Endothelial cell of umbilical vein (primary cell): Measurements from ENCODE around the gene CCDC107. TPM values are rescaled to one million over a fixed set of nuclear protein-coding genes. Genes with fewer than 3 reads are reported as not detected.
A peak's percentile ranks its signal among the peaks of the same experiment; 100 is the strongest.

Source experiments
- BruUV-seq: library from RNA; stranded (reverse); fragments of 400-500 nt; replicated peaks from 2 replicates; lab custom pipeline; 2021; lab: Mats Ljungman, UMichigan
- CTCF ChIA-PET: fragments of 300-600, 350-600 bp; sonication (Branson Sonifier 250); formaldehyde crosslinking; loops from one replicate; lab custom pipeline; 2021; ENCODE audit warnings: antibody characterized with exemption, inconsistent platforms; lab: Charles Lee
- POLR2A ChIA-PET: fragments of 300-600, 350-600 bp; sonication (Branson Sonifier 250); formaldehyde crosslinking; loops from one replicate; lab custom pipeline; 2021; ENCODE audit warnings: antibody characterized with exemption, inconsistent platforms; lab: Charles Lee
- DNase-seq: peaks from one replicate; pipeline ENCODE4 v3.0.0-alpha.2; 2011; ENCODE audit warnings: low read depth, low spot score
- FAIRE-seq: peaks from 2 replicates; lab custom pipeline; 2011; peaks lifted over from hg19 to GRCh38; lab: Jason Lieb, UNC
- H2AFZ ChIP-seq: 2 replicates; pipeline ENCODE4 v1.6.0; 2012; ENCODE audit warnings: low read depth, low read length, control low read depth, inconsistent platforms
- H3K27ac ChIP-seq: 2 replicates; pipeline ENCODE4 v1.5.1; 2011; ENCODE audit warnings: low read depth, mild to moderate bottlenecking, control low read depth, low read length, moderate library complexity; ENCODE audit not compliant: insufficient read depth
- H3K27me3 ChIP-seq, 2 experiments: 2 replicates each; pipeline versions ENCODE4 v1.6.0 to v1.6.1; 2011; ENCODE audit warnings: low read length in 2 of 2, mixed read lengths in 1 of 2; ENCODE audit not compliant: control insufficient read depth in 2 of 2, insufficient read depth in 2 of 2
- H3K36me3 ChIP-seq, 2 experiments: 2 replicates in 1 of 2; 3 replicates in 1 of 2; pipeline ENCODE4 v1.5.1; 2011; ENCODE audit warnings: low read length in 2 of 2, mild to moderate bottlenecking in 1 of 2, moderate library complexity in 1 of 2; ENCODE audit not compliant: control insufficient read depth in 2 of 2, insufficient read depth in 2 of 2; ENCODE audit errors: extremely low read depth in 1 of 2
- H3K4me1 ChIP-seq: 3 replicates; pipeline ENCODE4 v1.5.1; 2011; ENCODE audit warnings: mild to moderate bottlenecking, low read length; ENCODE audit not compliant: control insufficient read depth, insufficient read depth; ENCODE audit errors: extremely low read depth
- H3K4me2 ChIP-seq: 2 replicates; pipeline ENCODE4 v1.6.1; 2011; ENCODE audit warnings: low read length, control low read depth, mixed read lengths; ENCODE audit not compliant: insufficient read depth
- H3K4me3 ChIP-seq, 3 experiments: fragments of 200-600 bp in 1 of 3; sonication (generic), shearing (Covaris generic) in 1 of 3; replicated peaks in 1 of 3; 2 replicates each; pipeline ENCODE4 v1.5.1; 2011 to 2016; ENCODE audit warnings: control low read depth in 3 of 3, low read length in 3 of 3, mild to moderate bottlenecking in 2 of 3, inconsistent platforms in 1 of 3, low read depth in 1 of 3, moderate library complexity in 1 of 3; ENCODE audit not compliant: insufficient read depth in 1 of 3
- H3K79me2 ChIP-seq: 2 replicates; pipeline ENCODE4 v1.6.0; 2012; ENCODE audit warnings: low read length, inconsistent platforms; ENCODE audit not compliant: control insufficient read depth, insufficient read depth
- H3K9ac ChIP-seq: replicated peaks from 2 replicates; pipeline ENCODE3; 2011; ENCODE audit warnings: low read length, control low read depth; ENCODE audit not compliant: insufficient read depth; ENCODE audit errors: extremely low read depth
- H3K9me1 ChIP-seq: replicated peaks from 3 replicates; pipeline ENCODE4 v1.6.0; 2011; ENCODE audit warnings: mild to moderate bottlenecking, low read length; ENCODE audit not compliant: control insufficient read depth, insufficient read depth; ENCODE audit errors: extremely low read depth
- H3K9me3 ChIP-seq: replicated peaks from 2 replicates; pipeline ENCODE4 v1.5.1; 2012; ENCODE audit warnings: low read length, inconsistent platforms; ENCODE audit not compliant: control insufficient read depth, insufficient read depth
- H4K20me1 ChIP-seq: replicated peaks from 2 replicates; pipeline ENCODE3; 2011; ENCODE audit warnings: mild to moderate bottlenecking, low read length; ENCODE audit not compliant: control insufficient read depth, insufficient read depth; ENCODE audit errors: extremely low read depth
- EZH2 ChIP-seq: IDR thresholded peaks from 2 replicates; pipeline ENCODE4 v1.6.1; 2012; ENCODE audit warnings: borderline replicate concordance, low read depth, mild to moderate bottlenecking, moderate library complexity, low read length, inconsistent platforms; ENCODE audit not compliant: severe bottlenecking
- FOS ChIP-seq: IDR thresholded peaks from 2 replicates; pipeline ENCODE4 v1.6.1; 2011; ENCODE audit warnings: mild to moderate bottlenecking, low read length, moderate library complexity, borderline replicate concordance; ENCODE audit not compliant: insufficient read depth
- GATA2 ChIP-seq: IDR thresholded peaks from 2 replicates; pipeline ENCODE4 v1.7.0; 2011; ENCODE audit warnings: low read depth, mild to moderate bottlenecking, moderate library complexity, mixed read lengths, low read length; ENCODE audit not compliant: insufficient read length, insufficient read depth
- JUN ChIP-seq: IDR thresholded peaks from 2 replicates; pipeline ENCODE4 v1.6.1; 2011; ENCODE audit warnings: borderline replicate concordance, low read depth; ENCODE audit not compliant: insufficient read length, insufficient read depth
- MYC ChIP-seq: IDR thresholded peaks from one replicate; pipeline ENCODE4 v1.6.1; 2011; ENCODE audit warnings: mild to moderate bottlenecking, low read depth, low read length
- POLR2A ChIP-seq: IDR thresholded peaks from 2 replicates; pipeline ENCODE4 v1.6.1; 2012; ENCODE audit warnings: low read depth, mild to moderate bottlenecking, control low read depth, low read length
- POLR2AphosphoS5 ChIP-seq: IDR thresholded peaks from 2 replicates; pipeline ENCODE4 v1.6.1; 2012; ENCODE audit warnings: low read depth, mild to moderate bottlenecking, control low read depth, low read length, moderate library complexity; ENCODE audit not compliant: insufficient read depth
- dilution Hi-C: fragments of 300-500 bp; cut with MboI; formaldehyde crosslinking; loops from one replicate; pipeline ENCODE4 v1.15.0; 2019; ENCODE audit warnings: low sequenced_read_pairs; ENCODE audit not compliant: extremely low pct_ligation_motif_present
- intact Hi-C: fragments of 100-400 bp; cut with micrococcal nuclease; formaldehyde crosslinking; loops from one replicate; pipeline ENCODE4 v1.10.0; 2022
- polyA plus RNA-seq, 4 experiments: library from polyadenylated mRNA; depleted of rRNA in 3 of 4; stranded (reverse) in 3 of 4; unstranded in 1 of 4; fragments of >200 nt; gene quantifications; 2 replicates each; pipeline versions ENCODE4 v1.2.1 to v1.2.3, GENCODE V29; 2011 to 2012; ENCODE audit warnings: missing spikeins in 1 of 4
- total RNA-seq: library from RNA; stranded (reverse); gene quantifications from 2 replicates; pipeline ENCODE4 v1.2.3, GENCODE V29; 2021
- TF ChIP-seq, protein P1 (sequence below): IDR thresholded peaks from 2 replicates; pipeline ENCODE4 v1.6.1; 2011; ENCODE audit not compliant: insufficient read depth, insufficient read length
- TF ChIP-seq, protein P2 (sequence below), 2 donors: IDR thresholded peaks; 1 replicate in 1 of 2; 2 replicates in 1 of 2; pipeline ENCODE4 v1.5.1; 2011; ENCODE audit warnings: low read length in 2 of 2, mild to moderate bottlenecking in 2 of 2, moderate library complexity in 2 of 2, control low read depth in 1 of 2, inconsistent platforms in 1 of 2, low read depth in 1 of 2; ENCODE audit not compliant: insufficient read depth in 1 of 2; ENCODE audit errors: extremely low read depth in 1 of 2

The CCDC107 gene
- total and polyA plus RNA-seq, 2 donors (not counting 3 experiments of a cell fraction or from before 2014, with no cell fraction given) = 13.2 to 16.0 TPM

DNA sequence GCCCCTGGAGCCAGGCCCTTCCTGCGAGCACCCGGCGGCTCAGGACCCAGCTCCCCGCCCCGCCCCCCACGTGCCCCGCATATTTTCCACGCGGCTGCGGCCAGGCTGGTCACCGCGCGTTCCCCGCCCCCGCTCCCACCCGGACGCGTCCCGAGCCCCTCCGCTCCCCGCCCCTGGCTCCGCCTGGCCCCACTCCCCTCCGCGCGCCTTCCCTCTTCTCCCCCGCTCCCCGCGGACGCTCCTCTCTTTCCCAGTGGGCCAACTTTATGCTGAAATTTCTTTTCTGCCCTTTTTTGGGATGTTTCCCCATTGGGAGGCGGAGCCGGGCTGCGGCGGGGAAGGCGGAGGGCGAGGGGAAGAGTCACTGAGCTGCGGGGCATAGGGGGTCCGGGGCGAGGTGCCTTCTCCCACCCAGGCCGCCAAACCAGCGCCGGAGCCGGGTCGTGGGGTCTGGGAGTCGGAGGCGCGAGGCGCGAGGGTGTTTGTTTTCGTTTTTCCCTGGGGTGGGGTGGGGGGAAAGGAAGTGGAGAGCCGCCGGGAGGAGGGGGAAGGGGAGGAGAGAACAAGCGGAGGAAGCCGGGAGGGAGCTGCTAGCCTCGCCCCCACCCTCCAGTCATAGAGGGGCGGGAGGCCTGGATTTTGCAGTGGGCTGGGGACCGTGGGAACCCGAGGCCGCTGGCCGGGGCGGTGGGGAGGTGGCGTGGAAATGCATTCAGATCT, 32.7 kb downstream of the CCDC107 start:
- dilution Hi-C loops = no loop called here
- peak overlapping the region; percentile 45 for H2AFZ ChIP-seq
- peak overlapping the region; percentile 68 for H3K9ac ChIP-seq
- H3K36me3 ChIP-seq = peaks cover 3% of the 10 kb centered on the region in 2 experiments
- BruUV-seq = no TSS peak
- H3K4me3 ChIP-seq = peak overlapping the region; percentile 66 to 82 (median 70)
- FAIRE-seq (peak; percentile 89), DNase-seq (peak; percentile 72)
- intact Hi-C loops = loop anchor here (2.0 kb wide), 1 partner anchor 42 kb away; the partner anchor contains the start of genes CREB3 and TLN1
- peak; percentile 65 for TF ChIP-seq POLR2A
- no peak for TF ChIP-seq EZH2
- TF ChIP-seq MYC = no peak
- H4K20me1 ChIP-seq = no peaks in the 10 kb centered on the region
- H3K27me3 ChIP-seq = no peaks in the 10 kb centered on the region
- H3K27ac ChIP-seq = peak overlapping the region; percentile 45
- H3K4me1 ChIP-seq = peaks cover 28% of the 10 kb centered on the region
- no peaks in the 10 kb centered on the region for H3K9me3 ChIP-seq
- H3K9me1 ChIP-seq = no peaks in the 10 kb centered on the region
- peak overlapping the region; percentile 84 for H3K4me2 ChIP-seq
- peaks cover 36% of the 10 kb centered on the region for H3K79me2 ChIP-seq
- ChIA-PET POLR2A (interaction anchor here (0.7 to 1.7 kb wide), 8 partner anchors 11 to 37 kb away, joined by 3 to 7 read pairs (median 4); partner anchors contain the start of gene ARHGEF39), CTCF (interaction anchor here (0.6 to 13.5 kb wide), 8 partner anchors 15 to 99 kb away, joined by 3 to 227 read pairs (median 4); partner anchors contain the start of genes ARHGEF39, CCDC107 and RMRP)

DNA sequence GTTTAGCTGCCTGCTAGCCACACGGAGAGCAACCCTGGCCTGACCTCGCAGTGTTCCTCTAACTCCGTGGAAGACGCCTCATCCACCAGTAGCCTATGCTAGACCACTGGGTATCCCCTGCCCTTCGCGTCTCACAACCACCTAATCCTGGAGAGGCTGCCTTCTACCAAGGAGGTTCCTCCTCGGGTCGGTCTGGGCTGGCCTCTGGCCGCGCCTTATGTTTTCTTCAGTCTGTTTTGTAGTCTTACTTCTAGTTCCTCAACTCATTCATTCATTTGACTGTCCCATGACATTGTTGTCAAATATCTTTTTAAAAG, 33.2 kb downstream of the CCDC107 start:
- H3K4me3 ChIP-seq = peak overlapping the region; percentile 60 to 70 (median 66)
- TF ChIP-seq, protein P1, sequence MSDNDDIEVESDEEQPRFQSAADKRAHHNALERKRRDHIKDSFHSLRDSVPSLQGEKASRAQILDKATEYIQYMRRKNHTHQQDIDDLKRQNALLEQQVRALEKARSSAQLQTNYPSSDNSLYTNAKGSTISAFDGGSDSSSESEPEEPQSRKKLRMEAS = no peak
- TF ChIP-seq POLR2A (no peak), EZH2 (no peak), POLR2AphosphoS5 (no peak), MYC (no peak), FOS (no peak), JUN (no peak), GATA2 (no peak)
- TF ChIP-seq, protein P2, sequence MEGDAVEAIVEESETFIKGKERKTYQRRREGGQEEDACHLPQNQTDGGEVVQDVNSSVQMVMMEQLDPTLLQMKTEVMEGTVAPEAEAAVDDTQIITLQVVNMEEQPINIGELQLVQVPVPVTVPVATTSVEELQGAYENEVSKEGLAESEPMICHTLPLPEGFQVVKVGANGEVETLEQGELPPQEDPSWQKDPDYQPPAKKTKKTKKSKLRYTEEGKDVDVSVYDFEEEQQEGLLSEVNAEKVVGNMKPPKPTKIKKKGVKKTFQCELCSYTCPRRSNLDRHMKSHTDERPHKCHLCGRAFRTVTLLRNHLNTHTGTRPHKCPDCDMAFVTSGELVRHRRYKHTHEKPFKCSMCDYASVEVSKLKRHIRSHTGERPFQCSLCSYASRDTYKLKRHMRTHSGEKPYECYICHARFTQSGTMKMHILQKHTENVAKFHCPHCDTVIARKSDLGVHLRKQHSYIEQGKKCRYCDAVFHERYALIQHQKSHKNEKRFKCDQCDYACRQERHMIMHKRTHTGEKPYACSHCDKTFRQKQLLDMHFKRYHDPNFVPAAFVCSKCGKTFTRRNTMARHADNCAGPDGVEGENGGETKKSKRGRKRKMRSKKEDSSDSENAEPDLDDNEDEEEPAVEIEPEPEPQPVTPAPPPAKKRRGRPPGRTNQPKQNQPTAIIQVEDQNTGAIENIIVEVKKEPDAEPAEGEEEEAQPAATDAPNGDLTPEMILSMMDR (IDR thresholded peaks at IDR 0.05; ENCODE audit: extremely low read depth in 1 of 2, insufficient read depth in 1 of 2, low read depth in 1 of 2, low read length in 2 of 2) = no peak
- H3K36me3 ChIP-seq = peaks cover 6 to 7% of the 10 kb centered on the region in 2 experiments
- DNase-seq (no peak), FAIRE-seq (no peak)
- no peaks in the 10 kb centered on the region for H3K9me1 ChIP-seq
- POLR2A ChIA-PET = interaction anchor here (1.1 to 1.7 kb wide), 5 partner anchors 11 to 36 kb away, joined by 3 to 7 read pairs (median 5); partner anchors contain the start of gene ARHGEF39
- H3K9me3 ChIP-seq = no peaks in the 10 kb centered on the region
- H3K4me2 ChIP-seq = peak overlapping the region; percentile 48
- dilution Hi-C loops (no loop called here), intact Hi-C loops (loop anchor here (2.0 kb wide), 1 partner anchor 42 kb away; the partner anchor contains the start of genes CREB3 and TLN1)
- no peaks in the 10 kb centered on the region for H3K27me3 ChIP-seq
- H2AFZ ChIP-seq = peak overlapping the region; percentile 45
- peaks cover 34% of the 10 kb centered on the region for H3K79me2 ChIP-seq
- no peak overlapping the region for H3K9ac ChIP-seq
- CTCF ChIA-PET = interaction anchor here (1.0 to 13.5 kb wide), 5 partner anchors 22 to 88 kb away, joined by 3 to 227 read pairs (median 6); partner anchors contain the start of genes ARHGEF39, CCDC107 and RMRP
- no TSS peak for BruUV-seq
- peaks cover 28% of the 10 kb centered on the region for H3K4me1 ChIP-seq
- H4K20me1 ChIP-seq = no peaks in the 10 kb centered on the region
- H3K27ac ChIP-seq = peak overlapping the region; percentile 13
